NCI-H187 (cell line): ENCODE measurements around the gene ZNF862.
"Not testable (repeated sequence)": the region's sequence is repeated elsewhere in the genome, so short reads cannot be mapped to it uniquely, and the experiment has no call there.

Source experiments
- DNase-seq, 2 experiments: peaks; one replicate each; lab custom pipeline; 2025; lab: John Stamatoyannopoulos, UW

ZNF862 gene

DNA sequence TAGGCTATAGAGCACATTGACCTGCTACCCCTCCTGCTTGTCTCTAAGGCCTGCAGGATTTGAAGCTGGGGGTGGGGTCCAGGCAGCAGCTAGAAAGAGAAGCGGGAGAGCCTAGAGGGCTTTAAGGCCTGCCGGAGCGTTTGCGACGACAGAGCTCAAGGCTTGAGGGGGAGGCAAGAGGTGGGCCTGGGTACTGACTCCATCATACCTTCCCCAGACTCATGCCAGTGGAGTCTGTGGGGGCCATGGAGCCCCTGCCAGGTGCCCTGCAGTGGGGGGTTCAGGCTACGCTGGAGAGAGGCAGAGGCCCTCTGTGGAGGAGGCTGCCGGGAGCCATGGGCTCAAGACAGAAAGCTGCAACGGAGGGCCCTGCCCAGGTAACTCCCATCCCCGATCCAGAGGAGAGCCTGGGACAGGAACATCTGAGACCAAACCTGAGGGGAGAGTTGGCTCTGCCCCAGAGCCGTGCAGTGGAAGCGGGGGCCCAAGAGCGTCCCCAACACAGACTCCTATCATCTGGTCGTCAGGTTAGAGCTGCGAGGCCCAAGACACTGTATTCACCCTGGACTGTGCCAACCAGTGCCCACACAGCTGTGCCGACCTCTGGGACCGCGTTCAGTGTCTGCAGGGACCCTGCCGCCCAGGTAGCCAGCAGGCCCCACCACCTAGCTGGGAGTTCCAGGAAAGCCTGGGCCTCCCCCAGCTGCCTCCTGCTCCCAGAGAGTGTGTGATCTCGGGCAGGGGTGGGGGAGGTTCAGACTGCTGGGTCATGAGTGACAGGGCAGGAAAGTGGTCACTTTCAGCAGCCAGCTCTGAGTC, 13.2 kb upstream of the ZNF862 start:
- DNase-seq, result no peak

DNA sequence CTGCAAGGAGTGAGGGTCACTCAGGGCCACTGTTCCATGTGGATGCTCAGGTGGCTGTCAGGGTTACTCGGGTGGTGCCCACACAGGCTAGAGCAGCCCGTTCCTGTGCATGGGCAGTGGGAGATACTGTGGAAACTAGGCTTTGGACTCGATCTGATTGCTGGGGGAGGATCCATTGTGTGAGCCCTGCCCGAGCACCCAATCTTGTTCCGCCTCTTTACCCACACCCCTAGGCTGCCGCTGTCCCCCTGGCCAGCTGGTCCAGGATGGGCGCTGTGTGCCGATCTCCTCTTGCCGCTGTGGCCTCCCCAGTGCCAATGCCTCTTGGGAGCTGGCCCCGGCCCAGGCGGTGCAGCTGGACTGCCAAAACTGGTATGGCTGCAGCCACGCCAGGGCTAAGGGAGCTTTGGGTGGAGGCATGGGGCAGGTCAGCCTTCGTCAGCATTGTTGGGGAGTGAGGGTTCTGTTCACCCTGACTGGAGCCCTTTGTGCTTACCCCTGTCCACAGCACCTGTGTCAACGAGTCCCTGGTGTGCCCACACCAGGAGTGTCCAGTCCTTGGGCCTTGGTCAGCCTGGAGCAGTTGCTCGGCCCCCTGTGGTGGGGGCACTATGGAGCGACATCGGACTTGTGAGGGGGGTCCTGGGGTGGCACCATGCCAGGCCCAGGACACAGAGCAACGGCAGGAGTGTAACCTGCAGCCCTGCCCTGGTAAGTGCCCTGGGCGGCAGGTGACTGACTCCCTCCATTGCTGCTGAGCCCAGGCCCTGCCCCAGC, 12.4 kb upstream of the ZNF862 start:
- no peak for DNase-seq

DNA sequence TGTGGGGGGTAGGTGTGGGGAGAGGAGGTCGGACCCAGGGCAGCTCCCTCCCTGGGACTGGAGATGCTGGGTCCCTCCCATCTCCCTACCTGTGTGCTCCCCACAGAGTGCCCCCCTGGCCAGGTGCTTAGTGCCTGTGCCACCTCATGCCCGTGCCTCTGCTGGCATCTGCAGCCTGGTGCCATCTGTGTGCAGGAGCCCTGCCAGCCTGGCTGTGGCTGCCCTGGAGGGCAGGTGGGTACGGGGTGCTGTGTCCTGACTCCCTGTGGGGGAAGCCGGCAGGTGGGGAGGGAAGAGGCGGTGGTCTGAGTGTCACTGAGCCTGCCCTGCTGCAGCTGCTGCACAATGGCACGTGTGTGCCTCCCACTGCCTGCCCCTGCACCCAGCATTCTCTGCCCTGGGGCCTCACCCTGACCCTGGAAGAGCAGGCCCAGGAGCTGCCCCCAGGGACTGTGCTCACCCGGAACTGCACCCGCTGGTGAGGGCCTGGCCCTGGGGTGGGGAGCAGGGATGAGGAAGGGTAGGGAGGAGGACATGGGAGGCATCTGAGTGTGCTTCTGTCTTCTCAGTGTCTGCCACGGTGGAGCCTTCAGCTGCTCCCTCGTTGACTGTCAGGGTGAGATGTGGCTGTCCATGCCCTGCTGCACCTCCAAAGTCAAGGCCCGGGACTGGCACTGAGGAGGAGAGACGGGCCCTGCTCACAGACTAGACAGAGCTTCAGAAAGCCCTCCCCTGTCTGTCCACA, 11.7 kb upstream of the ZNF862 start:
- DNase-seq, result no peak

DNA sequence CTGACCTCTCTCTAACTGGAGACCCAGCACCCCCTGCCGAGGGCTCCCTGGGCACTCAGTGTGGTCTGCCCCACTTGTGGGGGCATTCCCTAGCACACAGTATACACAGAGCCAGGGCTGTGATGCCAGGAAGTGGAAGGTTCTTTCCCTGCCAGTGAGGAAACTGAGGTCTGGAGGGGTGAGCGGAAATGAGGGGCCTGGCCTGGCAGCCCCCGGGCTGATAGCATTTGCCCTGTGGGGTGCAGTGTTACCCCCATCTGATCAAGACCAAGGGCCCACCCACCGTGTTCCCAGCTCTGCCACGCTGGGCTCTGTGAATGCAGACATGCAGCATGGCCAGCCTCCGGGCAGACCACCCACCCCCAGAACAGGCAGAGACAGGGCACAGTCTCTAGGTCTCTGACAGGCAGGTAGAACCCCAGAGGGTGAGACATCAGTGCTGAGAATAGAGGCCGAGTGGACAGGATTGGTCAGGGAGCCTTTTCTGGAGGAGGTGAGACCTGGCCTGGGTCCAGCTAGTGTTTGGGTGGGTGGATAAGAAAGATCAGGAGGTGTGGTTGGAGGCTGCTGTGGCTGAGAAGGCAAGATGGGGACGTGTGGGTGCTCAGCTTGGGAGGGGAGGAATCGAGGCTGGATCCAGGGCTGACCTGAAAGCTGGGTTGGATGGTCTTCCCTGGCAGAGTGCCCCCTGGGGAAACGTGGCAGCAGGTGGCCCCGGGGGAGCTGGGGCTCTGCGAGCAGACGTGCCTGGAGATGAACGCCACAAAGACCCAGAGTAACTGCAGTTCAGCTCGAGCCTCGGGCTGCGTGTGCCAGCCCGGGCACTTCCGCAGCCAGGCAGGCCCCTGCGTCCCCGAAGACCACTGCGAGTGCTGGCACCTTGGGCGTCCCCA, 10.8 kb upstream of the ZNF862 start:
- no peak for DNase-seq

DNA sequence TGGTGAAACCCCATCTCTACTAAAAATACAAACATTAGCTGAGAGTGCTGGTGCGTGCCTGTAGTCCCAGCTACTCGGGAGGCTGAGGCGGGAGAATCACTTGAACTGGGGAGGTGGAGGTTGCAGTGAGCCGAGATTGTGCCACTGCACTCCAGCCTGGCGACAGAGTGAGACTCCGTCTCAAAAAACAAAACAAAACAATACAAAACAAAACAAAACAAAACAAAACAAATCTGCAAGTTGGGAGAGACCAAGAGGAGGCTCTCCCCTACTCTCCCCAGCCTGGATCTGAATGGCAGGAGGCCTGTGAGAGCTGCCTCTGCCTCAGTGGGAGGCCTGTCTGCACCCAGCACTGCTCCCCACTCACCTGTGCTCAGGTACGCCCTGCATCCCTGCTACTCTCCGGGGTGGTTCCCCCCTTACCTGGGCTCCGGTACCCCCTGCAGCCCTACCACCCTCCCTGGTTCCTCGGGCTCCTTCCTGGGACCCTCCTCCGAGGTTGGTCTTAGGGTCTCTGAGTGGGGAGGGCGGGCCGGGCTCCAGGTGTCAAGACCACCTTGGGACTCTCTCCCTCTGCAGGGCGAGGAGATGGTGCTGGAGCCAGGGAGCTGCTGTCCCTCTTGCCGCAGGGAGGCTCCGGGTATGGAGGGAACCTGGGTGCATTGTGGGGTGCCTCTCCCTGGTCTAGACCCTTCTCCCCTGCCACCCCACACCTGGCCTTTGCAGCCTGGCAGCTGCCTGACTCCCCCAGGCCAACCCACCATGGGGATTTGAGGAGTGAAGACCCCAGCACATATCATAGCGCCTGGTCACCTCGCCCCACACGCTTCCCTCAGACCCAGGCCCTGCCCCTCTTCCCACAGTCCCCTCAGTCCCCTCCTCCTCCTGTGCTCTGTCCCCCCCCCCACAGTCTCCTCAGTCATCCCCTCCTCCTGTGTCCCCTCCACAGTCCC, 9.5 kb upstream of the ZNF862 start:
- no peak for DNase-seq

DNA sequence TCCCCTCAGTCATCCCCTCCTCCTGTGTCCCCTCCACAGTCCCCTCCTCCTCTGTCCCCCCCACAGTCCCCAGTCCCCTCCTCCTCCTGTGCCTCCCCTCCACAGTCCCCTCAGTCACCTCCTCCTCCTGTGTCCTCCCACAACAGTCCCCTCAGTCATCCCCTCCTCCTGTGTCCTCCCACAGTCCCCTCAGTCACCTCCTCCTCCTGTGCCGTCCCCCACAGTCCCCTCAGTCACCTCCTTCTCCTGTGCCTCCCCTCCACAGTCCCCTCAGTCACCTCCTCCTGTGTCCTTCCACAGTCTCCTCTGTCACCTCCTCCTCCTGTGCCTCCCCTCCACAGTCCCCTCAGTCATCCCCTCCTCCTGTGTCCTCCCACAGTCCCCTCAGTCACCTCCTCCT, 7.6 kb upstream of the ZNF862 start:
- DNase-seq, result not testable (repeated sequence)

DNA sequence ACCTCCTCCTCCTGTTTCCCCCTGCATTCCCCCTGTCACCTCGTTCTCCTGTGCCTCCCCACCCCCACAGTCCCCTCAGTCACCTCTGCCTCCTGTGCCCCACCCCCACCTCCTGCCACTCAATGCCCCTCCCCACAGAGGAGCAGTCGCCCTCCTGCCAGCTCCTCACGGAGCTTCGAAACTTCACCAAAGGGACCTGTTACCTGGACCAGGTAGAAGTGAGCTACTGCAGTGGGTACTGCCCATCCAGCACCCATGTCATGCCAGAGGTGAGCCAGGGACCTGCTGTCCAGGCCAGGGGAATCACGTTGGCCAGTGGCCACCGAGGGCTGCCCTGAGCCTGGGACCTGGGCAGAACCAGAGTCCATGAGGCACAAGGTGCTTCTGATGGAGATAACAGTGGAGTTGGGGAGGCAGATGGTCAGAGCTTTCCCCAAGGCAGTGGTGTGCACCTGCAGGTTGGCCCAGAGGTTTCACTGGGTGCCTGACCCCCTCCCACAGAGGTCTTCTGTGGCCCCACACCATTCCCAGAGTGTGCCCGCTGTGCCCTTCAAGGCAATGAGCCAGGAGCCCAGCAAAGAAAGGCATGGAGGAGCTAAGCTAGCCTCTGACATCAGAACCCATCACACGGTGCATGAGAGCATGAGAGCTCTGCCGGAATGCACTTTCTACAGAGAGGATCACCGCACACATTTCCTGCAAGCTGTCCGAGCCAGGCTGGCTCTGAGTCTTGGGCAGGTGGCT, 7.0 kb upstream of the ZNF862 start:
- no peak for DNase-seq

DNA sequence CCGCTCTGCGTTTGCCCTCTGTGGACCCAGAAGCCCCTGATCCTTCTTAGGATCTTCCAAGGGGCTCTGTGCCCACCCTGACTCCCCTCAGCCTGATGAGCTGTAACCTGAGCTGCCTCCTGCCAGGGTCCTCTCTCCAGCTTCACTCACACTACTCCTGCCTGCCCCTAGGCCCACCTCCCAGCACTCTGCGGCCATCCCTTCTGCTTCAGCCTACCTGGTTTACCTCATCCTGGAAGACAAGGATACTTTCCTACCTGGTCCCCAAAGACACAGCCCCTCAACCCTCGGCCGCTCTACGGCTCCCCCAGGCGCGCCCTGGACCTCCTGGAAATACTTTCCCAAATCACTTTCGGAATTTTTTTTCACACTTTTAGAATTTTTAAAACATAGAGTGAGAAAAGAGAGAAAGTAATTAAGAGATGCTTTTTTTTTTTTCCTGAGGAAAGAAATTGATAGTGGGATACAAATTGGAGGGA, 6.4 kb upstream of the ZNF862 start:
- no peak for DNase-seq

DNA sequence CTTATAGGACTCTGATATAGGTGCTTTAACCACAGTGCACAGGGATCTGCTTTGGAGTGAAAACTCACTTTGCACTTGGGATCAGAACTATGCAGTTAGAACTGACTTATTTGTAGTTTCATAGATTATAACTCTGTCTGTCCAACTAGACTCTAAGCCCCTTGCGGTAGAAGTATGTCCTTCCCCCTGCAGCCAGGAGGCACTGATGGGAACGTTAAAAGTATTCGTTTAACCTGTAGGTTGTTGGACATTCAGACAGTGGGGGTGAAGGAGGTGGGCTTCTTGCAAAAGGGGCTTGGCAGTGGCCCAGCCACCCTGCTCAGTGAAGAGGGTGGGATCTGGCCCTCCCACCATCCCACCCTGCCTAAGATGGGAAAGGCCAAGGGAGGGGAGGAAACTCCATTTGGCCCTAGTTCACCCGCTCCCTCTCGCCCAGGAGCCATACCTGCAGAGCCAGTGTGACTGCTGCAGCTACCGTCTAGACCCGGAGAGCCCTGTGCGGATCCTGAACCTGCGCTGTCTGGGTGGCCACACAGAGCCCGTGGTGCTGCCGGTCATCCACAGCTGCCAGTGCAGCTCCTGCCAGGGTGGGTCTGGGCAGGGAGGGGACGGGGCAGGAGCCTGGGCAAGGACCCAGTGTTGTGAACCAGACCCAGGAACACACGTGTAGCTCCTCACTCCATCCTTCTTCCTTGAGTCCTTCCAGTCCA, 5.7 kb upstream of the ZNF862 start:
- DNase-seq, result no peak

DNA sequence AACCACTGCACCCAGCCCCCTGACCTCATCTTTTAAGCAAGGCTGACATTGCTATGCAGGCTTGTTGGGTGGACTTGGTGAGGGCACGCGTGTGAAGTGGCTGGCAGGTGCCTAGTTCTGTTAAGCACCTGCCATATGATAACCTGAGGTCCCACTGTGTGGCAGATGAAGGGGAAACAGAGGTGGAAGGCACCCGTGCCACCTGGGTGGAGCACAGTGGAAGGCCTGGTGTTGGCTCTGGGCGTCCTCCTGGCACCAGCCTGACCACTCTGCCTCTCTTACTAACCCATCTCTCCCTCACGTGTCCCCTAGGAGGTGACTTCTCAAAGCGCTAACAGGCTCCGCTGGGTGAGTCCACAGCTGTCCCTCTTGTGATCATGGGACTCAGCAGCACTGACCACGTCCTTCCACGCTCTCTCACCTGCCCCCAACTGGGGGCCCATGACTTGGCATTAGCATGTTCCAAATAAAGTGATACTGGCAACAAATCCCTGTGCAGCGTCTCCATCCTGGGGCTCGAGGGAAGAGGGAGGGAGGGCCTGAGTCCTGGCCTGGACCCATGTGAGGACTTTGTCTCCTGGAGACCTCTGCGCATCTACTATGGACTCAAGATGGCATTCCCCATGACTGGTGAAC, 4.6 kb upstream of the ZNF862 start:
- no peak for DNase-seq

DNA sequence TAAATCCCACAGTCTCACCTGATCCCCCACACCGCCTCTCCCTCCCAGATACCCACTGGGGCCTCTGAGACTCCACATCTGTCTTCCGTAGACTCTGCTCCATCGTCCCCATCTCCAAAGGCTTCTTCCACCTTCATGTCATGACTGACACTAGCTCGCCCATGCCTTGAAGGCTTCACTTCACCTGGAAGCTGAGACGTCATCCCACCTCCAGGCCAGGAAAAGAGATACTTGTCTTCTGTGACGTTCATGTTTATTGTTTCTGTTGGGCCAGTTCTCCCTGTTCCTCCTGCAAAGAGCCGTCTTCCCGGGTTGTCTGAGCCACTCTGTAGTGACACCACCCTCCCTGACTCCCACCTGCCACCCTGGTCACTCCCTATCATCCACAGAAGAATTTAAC, 3.6 kb upstream of the ZNF862 start:
- DNase-seq, result no peak

DNA sequence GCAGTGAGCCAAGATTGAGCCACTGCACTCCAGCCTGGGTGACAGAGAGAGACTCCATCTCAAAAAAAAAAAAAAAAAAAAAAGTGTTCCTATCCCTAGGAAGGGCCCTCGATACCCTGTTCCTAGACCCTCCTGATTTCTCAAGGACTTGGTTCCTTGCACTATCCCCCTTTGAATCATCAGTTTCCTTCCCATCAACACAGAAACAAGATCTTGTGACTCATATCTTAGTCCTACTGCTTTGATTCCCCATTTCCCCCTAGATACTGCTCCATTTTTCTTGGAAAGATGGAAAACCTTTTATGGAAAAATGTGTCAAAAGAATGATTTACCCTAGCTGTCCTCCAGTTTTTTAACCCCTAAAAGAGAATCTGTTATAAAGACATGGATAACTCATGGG, 1.7 kb upstream of the ZNF862 start:
- no peak for DNase-seq

DNA sequence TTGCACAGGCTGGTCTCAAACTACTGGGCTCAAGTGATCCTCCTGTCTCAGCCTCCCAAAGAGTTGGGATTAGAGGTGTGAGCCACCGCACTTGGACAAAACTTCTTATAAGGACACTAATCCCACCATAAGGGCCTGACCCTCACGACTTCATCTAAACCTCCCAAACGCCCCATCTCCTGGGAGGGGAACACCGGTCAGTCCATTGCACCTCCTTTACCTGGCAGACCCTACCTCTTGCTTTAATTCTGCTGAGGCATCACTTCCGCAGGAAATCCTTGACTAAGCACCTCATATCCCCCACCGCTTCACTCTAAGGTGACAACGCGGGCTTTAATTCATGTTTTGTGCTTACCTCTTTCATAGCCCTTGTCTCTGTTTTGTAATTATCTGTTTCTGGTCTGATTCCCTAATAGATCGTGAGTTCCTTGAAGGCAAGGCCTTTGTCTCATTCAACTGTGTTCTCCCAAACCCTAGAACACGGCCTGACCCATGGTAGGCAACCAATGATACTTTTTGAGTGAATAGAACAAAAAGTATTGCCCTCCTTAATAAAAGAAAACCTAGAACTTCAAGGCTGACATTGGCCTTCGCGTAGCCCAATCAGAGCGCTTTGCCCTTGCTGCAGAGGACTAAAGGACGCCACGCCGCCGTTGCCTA, 481 bp upstream of the ZNF862 start:
- no peak for DNase-seq

DNA sequence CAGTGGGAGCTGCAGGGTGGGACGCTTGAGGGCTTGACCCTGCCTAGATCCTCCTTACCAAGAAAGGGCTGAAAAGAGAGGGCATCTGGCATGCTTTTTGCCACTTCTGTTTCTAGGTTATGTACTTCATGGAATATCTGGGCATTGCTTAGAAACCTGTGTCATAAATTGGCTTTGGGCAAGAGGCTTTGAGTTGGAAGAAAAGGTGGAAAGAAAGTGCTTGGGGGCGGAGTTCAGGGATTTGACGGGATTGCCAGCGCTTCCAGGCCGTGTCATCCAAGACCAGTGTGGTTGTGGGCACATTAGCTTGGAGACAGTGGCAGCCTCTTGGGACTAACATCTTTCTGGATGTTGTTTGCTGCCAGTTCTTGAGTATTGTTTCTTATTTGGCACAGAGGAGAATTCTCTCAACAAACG, 825 bp downstream of the ZNF862 start:
- DNase-seq, result peak in 1 of 2 experiments; percentile 31

DNA sequence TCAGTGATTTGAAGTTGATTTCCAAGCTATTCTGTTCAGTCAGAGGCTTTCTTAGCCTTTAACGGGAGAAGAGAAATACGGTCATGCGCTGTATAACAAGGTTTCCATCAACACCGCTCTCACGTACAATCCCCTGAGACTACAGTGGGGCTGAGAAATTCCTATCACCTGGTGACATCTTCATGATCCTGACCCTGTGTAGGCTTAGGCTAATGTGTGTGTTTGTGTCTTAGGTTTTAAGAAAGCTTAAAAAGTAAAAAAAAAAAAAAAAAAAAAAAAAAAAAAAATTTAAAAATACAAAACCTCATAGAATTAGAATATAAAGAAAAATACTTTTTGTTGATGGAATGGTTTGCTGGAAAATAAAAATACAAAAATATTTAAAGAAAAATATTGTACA, 1.8 kb downstream of the ZNF862 start:
- no peak for DNase-seq

DNA sequence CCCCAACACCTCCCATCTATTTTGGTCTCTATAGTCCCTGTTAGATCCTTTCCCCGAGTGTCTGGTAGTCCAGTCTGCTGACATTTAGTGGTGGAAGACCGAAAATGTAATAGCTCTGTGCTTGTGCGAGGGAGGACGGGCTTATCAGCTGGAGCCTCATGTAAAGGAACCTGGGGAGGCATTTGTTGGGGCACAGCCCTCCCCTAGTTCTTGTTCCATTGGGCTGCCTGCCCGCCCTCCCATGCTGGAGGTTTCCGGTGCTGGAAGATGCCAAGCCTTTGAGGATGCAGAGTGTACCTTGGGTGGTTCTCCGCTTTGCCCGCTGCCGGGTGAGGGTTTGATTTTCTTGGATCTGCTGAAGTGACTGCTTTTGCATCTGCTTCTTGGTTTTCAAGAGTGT, 5.4 kb downstream of the ZNF862 start:
- DNase-seq, result no peak

DNA sequence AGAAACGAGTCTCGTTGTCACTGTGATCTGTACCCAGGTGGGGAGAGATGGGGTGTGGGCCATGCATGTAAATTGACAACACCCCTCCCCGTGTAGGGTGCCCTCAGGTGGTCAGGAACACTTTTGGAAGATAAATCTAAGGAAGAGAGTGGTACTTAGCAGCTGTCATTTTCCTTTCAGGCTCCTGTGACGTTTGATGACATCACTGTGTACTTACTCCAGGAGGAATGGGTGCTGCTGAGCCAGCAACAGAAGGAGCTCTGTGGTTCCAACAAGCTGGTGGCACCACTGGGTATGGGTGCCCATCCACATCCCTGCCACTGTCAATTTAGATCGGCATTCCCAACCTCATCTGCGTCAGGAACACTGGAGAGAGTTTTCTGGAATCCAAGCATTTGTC, 6.3 kb downstream of the ZNF862 start:
- DNase-seq, result no peak
